HG03196 (cell line): Measurements from ENCODE around the gene IGSF3.
"Not testable (repeated sequence)": the region's sequence is repeated elsewhere in the genome, so short reads cannot be mapped to it uniquely, and the experiment has no call there.

Experiments used
- ATAC-seq: cut with Tn5 transposase; IDR thresholded peaks from one replicate; pipeline ENCODE4 v1.9.1; 2021; ENCODE audit not compliant: unreplicated experiment

IGSF3 gene

DNA sequence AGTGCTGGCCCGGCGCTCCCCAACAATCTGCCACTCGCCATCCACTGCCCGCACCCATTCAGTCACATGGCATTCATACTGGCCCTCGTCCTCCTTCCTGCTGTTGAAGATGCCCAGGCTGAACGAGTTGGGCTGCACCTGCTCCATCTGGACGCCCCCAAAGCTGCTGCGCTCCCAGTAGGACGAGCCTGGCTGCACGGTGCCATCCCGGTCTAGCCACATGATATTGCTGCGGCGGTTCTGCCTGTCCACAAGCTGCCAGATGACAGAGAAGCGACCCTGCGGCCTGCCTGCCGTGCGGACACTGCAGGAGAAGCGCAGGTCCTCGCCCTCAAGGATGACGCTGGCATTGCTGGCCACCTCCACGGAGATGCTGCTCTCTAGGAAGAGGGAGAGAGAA, 63.9 kb downstream of the IGSF3 start:
- ATAC-seq: not testable (repeated sequence)

DNA sequence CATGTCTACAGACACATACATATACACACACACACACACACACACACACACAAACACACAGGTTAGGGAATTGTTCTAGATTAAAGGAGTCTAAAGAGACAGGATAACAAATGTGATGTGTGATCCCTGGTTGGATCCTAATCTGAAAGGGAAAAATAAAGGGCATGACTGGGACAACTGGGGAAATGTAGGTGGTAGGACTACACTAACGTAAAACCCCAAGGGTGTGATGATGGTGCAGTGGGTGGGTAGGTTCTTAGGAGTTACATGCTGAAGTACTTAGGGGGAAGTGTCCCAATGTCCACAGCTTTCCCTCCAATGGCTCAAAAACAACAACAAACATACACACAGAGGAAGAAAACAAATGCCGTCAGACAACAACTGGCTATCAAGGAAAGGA, 68.2 kb downstream of the IGSF3 start:
- ATAC-seq: not testable (repeated sequence)

DNA sequence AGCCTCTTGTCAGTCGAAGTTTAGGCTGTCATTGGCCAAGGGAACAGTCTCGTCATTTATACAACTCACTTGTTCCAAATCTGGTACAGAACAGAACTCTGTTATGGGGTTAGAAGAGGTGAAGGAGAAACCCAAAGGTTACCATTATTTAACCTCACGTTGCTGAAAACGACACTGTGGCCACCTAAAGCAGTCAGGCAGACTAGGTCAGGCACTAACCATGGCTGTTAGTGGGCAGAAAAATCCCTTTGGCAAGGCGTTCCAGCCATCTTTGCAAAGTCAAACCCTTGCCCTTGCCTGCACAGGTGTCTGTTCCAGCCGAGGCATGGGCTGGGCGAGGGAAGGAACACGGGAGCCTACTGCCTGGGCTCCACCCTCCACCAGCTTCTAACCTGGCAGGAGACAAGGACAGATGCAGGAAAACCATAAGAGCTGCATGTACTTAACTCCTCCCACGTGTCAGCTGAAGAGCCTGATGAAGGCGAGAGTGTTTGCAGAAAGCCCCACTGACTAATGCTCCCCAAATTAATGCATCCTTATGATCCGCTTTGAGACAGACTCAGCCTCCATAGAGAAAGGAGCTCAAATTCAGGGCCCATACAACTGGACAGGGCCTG, 69.0 kb downstream of the IGSF3 start:
- not testable (repeated sequence) for ATAC-seq

DNA sequence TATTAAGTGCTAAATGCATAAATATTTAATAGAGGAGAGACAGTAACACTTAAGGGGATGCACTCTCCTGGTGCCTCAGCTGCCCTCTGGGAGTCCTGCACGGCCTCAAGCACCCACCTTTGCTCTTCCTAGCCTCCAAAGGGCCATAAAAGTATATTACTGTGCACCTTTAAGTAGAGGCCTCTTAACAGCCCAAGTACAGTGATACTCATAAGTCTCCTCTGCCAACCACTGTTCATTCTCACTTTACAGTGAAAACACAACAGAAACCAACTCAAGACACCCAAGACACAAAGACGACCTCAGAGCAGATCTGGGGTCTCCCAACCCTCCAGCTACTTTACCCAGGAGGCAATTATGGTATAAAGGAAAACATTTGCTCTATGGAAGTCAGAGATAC, 70.1 kb downstream of the IGSF3 start:
- ATAC-seq: peak; percentile 47

DNA sequence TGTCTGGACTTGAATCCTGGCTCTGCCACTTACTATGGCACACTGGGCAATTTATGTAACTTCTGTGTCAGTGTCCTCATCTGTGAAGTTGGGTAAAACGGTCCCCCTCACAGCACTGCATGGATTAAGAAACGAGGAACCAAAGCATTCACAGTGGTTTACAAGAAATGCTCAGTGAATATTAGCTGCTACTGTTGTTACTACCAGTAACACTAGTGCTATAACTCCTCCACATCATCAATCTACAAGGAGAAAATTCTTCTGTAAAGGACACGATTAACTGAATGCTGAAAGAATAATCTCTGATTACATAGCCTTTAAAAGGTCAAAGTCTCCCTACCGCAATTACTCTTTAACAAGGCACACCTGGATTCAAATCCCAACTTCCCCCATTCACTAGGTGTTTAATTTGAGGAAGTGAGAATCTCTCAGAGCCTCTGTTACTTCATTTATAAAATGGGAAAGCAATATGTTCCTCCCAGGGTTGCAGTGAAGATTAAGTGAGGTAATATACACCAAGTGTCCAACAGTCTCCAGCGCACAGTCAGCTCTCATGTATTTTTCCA, 70.7 kb downstream of the IGSF3 start:
- not testable (repeated sequence) for ATAC-seq

DNA sequence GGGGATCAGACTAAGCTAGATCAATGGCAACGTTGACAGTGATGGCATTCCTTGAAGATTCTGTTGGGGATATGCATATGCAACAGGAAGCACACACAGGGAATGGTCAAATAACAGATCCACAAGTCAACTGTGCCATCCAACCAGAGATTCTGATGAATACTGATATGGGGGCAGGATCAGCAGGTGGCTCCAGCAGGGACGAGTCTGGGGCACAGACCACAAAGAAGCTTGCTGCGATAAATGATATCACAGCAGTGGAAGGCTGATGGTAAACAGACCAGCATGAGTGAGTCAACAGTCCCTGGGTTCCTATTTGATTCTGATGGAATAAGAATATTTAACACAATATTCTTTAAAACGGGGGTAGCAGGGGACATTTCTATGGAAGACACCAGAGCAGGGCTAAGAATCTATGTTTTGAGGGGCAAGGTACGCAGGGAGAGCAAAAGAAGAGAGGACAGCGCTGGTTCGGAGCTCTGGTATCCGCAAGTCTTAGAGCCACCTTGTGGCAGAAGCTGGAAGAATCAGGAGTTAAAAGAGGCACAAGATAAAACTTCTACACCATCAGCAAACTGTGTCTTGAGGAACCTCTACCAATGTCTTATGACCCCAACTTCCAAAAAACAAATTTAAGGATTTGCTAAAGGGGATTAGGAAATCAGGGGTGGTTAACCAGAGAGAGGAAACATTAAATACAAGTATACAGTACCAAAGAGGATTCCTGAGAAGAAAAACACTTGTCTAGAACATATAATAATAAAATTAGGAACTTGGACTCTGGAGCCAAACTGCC, 71.4 kb downstream of the IGSF3 start:
- ATAC-seq: peak; percentile 59

DNA sequence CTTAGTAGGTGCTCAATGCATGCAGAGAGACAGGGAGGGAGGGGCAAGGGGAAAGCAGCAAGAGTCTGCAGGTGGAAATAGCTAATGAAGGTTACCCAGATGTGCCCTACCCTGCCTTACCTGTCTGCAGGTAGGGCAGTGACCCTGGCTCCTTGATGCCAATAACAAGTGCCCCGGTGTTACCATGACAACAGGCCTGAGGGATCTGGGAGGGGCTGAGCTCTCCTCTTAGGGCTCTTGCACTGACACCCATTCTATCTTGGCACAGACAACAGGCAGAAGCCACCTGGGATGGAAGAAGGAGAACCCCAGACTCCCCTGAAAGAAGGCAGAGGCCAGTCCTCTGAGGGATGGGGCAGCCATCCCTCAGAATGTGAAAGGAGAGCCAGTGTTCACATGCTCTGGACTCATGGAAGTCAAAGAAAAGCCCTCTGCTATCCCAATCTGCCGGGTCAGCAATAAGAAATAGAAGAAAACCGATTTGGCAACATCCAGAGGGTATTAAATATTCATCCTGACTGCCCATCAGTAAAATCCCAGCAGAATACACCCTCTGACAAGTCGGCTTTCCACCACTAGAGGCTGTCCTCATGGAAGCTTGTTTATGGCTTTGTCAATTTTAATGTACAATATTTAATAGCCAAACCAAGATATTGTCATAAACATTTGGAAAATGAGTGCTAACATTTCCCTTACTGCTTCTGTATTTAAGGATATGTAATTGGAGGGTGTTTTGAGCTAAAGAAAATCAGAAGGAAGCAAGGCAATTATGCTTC, 72.3 kb downstream of the IGSF3 start:
- ATAC-seq: not testable (repeated sequence)

DNA sequence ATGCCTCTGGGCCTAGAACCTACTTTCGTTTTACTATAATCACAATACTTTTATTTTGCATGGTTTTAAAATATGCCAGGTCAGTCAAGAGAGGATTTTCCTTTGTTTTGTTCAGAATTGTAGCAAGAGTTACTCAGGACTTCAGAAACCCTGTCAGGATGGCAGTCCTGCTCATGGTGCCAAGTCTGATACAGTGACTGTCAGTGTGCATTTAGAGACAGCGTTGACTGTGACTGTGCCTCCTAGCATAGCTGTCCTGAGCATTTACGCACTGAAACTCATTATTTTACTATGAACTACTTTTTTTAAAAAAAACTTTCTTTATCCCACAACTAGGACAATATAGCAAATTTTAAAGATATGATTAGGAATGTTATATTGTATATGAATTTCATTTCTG, 73.6 kb downstream of the IGSF3 start:
- ATAC-seq: not testable (repeated sequence)

DNA sequence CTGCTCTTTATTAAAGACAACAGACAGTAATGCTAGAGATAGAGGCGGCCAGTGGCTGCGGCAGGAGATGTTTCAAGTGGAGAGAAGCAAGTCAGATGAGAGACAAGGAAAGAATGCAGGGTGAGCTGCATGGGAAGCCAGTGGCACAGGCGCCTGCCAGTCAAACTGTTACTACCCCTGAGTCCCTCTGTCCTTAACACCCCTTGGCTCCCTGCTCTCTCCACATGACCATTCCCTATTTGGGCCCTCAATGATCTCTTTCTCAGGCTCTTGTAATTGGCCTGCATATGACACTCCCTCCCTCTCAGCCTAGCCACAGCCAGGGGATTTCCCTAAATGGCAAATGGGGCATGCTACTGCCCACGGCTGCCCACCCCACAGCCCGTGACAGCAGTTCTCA, 74.1 kb downstream of the IGSF3 start:
- not testable (repeated sequence) for ATAC-seq

DNA sequence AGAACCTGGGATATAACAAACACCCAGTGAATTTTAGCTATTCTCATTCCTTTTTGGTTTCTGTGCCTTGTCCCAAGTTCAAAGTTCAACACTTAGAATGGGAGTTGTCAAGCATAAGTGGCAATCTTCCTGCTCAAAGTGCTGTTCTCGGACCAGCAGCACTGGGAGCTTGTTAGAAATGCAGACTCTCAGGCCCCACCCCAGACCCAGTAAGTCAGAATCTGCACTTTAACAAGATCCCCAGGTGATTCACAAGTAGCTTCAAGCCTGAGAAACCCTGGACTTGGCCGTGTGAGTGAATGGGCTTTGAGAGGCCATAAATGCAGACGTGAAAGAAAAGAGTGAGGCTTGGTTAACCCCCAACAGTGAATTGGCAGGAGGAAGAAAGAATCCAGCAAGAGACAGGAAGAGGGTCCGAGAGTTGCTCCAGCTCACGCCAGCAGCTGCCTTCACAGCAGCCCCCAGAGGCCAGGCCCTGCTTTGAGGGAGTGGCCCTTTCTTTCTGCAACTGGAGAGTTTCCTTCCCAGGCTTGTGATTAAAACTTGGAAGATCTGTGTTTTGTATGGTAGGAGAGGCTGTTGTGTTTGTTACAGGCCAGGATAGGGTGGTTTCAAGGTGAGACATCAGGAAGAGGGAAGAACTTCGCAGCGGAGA, 75.5 kb downstream of the IGSF3 start:
- ATAC-seq: not testable (repeated sequence)

DNA sequence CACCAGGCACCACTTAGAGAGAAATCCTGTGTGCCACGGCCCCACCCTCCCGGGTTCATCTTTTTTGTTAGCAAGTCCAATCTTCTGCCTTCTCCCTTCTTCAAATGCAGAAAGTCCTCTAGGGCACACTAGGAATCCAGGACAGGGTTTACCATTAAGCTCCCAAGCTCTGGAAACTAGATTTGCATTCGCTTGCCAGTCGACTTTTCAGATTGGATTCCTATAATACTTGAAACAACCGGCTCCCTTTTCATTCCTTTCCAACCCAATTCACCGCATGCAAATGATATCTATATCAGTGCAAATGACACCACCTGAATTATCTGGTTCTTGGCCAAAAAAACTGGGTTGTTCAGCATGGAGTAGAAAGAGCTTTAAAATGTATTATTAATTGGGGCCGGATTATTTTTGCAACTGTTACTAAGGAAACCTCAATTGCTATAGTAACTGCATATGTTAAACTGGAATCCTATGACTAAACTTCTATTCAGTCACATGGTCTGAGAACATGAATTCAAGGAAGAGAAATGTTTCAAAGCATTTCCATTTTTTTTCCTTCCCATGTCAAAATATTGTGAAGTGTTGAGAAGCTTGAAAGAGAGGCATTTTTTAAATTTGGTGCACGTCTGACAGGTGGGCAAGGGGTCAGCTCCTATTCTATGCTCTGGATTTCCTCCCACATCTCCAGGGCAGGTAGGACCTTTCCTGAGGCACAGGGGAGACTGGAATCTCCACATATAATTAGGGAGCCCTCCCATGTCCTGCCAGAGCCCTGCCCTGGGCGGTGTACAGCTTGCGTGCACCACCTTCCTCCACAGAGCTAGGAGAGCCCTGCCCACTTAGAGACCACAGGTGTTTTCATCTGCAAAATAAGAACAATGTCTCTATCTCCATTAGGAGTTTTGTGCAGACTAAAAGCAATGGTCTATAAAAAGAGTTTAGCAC, 76.3 kb downstream of the IGSF3 start:
- not testable (repeated sequence) for ATAC-seq

DNA sequence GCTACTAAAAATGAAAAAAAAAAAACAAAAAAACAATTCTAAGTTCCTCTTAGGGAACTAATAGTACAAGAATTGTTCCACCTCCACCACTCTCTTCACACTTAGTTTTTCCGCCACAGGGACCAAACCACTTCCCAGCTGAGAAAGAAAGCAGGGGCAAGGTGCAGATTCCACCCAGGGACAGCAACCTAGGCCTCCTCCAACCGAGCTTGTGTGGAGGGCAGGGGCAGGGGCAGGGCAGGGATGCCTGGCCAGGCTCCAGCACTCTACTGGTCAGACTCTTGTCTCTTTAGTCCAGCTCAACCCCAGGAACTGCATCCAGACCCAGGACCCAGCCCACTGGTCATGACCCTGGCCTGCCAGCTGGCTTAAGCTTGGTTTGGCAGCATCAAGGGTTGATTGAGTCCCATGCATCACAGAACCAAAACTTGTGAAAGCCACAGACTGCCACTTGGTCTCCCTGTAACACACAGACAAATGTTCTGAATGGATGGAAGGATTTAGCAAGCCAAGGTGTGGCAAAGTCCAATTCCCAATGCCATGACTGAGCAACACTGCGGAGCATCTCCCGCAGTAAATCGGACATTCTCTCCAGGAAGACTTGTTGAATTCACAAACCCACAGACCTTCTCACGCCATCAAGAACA, 77.1 kb downstream of the IGSF3 start:
- ATAC-seq: not testable (repeated sequence)

DNA sequence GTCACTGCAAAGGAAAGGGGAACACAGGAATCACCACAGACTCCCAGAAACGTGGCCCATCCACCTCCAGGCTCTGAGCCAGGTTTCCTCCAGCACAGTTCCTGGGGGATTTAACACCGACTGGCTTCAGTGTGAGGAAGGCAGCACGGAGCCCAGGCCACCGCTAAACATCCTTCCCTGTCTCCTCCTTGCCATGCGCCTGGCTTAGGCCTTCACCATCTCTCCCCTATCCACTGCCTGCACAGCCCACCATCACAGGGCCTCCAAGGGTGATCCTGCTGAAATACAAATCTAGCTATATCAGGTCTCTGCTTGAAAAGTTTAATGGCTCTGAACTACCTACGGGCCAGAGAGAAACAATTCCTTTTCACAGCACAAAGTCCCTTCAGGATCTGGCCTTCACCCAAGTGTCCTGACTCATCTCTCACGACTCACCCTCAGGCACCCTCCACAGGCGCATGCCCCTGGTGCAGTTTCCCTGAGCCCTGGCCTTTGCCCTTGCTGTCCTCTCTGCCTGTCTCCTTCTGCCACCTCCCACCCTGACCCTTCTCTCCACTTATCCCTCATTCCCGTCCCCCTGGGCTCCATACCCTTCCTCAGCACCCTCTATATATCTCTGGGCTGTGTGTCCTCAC, 78.3 kb downstream of the IGSF3 start:
- not testable (repeated sequence) for ATAC-seq

DNA sequence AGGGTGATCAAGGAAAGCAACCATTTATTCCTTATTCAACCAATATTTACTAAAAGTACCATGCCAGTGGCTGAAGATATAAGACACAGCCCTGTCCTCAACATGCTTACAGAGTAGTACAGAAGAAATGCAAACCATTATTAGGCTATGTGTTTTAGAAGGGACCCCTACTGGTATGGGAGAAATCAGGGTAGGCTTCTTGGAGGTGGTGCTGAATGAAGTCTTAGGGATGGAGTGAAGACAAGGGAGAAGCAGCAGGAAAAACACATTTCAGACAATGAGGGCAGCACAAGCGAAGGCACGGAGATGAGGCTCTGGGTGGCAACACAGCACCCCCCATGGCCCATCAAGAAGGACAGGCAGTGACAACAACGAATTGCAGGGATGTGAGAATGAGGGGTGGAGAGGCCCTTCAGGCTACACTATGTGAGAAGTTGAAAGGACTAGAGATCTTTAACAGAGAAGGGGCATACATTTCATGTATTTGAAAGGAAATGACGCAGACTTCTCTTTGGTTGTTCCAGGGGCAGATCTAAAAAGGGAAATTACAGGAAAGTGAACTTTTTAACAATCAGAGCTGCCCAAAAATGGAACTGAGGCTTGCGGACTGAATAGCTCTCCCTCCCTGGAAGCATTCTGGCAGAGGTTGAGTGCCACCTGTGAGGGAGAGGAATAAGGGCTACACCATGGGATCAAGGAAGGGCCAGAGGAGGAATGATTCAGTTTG, 79.9 kb downstream of the IGSF3 start:
- no peak for ATAC-seq

DNA sequence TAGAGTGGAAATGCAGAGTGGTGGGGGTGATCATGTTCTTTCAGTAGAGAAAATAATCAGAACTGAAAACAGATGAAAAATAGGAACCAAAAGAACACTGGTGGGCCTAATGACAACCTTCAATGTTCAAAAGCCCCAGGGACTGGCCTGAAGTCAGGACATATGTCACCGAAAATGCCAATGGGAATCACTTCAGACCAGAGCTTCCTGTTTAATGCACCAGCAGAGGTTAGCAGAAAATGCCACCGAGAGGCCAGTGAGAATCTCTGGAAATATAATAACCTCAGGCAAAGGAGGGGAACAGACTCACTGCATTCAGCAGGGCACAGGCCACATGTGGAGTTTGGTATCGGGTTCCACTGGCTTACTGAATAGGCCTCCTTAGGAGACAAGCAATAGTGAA, 80.8 kb downstream of the IGSF3 start:
- no peak for ATAC-seq

DNA sequence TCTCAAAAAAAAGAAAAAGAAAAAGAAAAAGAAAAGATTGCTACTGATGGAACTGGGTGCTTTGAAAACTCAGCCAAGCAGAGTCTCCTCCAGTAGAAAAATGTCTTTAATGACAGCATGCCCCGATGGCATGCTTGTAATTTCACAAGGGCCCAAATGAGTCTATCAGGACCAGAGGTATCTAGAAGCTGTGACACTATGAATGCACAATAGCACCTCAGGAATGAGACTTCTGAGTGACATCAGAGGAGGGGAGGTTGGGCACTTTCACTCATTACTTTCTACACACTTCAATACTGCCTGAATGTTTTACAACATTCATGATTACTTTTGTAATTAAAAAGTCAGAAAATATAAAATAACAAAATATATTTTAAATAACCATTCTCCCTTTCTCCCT, 81.6 kb downstream of the IGSF3 start:
- ATAC-seq: no peak

DNA sequence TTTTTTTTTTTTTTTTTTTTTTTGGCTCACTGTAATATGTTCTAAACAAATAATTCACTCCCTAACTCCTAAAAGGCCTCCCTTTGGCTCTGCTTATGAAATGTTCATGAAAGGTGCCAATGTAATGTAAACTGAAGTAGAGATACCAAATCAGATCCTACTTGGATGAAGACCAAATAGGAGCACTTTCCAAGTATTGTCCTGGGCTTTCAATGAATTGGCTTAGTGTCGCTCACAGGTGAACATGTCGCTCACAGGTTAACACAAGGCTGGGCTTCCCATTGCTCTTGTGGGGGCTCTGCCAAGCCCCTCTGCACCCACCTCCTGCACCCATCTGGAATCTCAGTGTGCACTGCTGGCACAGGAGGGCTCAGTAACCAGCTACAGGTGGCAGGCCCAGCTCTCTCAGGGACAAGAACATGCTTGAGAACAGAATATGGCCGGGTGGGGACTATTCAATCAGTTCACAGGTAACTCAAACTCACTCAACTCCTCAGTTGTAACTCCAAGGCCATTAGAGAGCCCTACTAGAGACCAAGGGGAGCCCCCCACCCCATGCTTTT, 86.1 kb downstream of the IGSF3 start:
- no peak for ATAC-seq
